Suppressor macrophage treated with lipopolysaccharide for 4 hours (primary cell): ENCODE data around the gene CCL25.
"Not testable (repeated sequence)": the region's sequence is repeated elsewhere in the genome, so short reads cannot be mapped to it uniquely, and the experiment has no call there.

Experiments
- DNase-seq: peaks from one replicate; pipeline ENCODE4 v3.0.0-alpha.2; 2020

CCL25 gene

DNA sequence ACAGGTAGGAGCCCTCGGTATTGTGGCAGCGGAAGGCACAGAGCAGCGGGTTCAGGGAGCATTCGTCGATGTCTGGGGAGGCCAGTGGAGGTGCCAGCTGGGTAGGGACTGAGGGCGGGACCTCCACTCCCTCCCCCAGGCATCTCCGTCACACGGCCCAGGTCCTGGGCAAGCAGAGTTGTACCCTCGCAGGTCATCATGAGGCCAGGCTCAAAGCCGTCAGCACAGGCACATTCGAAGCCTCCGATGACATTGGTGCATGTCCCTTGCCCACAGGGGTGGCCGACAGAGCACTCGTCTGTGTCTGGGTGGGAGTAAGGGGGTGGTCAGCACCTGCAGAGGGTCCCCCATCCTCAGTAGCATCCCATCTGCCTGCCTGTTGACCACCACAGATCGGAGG, 35.3 kb downstream of the CCL25 start:
- no peak for DNase-seq

DNA sequence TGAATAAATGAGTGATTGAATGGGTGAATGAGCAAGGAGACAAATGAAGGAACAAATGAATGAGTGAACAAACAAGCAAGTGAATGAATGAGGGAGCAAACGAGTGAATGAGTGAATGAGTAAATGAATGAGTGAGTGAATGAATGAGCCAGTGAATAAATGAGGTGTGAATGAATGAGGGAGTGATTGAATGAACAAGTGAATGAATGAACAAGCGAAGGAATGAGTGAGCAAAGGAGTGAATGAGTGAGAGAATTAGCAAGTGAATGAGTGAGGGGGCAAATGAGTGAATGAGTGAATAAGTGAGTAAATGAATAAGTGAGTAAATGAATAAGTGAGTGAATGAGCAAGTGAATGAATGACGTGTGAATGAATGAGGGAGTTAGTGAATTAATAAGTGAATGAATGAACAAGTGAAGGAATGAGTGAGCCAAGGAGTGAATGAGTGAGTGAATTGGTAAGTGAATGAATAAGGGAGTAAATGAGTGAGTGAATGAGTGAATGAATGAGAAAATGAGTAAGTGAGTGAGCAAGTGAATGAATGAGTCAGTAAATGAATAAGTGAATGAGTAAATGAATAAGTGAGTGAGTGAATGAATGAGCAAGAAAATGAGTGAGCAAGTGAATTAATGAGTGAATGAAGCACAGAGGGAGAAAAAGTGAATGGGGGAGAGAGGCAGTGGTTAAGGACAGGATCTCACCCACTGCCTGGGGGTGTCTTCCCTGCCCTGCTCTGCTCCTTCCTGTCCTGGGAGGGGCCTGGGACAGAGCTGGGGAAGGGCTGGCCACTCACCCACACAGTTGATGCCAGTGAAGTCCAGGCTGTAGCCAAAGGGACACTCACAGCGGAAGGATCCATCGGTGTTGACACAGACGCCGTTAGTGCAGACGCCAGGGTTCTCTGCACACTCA, 36.4 kb downstream of the CCL25 start:
- no peak for DNase-seq

DNA sequence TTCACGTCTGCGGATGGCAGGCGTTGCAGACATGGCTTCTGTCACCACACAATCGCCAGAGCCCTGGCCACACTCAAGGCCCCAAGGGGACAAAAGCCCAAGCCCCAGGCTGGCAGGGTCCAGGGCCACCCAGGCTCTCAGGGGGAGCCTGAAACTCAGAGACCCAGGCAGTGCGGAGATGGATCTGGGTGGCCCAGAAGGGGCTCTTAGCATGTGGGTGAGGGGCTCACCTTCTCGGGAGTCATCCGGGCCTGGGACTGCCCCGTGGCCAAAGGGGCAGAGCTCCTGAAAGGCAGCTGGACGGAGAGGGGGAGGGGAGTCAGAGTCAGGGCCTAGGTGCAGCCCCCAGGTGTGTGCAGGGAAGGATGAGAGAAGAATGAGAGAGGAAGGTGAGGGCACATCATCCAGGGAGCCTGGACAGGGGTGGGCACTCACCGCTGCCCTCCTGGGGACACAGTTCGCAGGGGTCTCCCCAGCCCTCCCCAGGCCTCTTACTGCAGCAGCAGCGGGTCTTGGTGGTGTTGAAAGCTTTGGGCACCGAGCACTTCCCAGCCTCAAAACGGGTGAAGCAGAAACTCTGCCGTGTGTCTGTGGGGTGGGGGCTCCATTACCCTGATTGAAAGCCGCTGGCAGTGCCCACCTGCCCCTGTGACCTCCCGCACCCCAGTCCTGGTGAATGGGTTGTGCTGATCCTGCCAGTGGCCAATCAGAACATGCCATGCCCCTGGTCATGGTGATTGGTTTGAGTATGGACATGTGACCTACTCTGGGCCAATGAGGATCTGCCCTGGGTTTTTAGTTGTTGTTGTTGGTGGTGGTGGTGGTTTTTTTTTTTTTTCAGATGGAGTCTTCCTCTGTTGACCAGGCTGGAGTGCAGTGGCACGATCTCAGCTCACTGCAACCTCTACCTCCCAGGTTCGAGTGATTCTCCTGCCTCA, 37.4 kb downstream of the CCL25 start:
- DNase-seq: no peak

DNA sequence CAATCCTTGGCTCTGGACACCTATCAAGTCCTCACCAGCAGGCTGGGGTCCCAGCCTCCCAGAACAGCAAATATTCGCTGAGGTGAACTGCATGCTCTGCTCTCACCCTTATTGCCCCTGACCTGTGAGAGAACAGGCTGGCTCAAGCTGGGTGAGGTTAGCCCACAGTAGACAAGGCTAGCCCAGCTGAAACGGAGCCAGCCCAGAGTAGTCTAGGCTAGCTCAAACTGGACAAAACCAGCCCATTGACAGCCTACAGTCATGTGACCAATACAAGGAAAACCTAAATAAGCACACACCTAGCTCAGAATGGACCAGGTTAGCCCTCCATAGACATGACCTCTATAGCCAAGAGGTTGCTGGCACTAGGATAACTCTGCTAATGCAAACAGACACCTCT, 38.4 kb downstream of the CCL25 start:
- DNase-seq: no peak

DNA sequence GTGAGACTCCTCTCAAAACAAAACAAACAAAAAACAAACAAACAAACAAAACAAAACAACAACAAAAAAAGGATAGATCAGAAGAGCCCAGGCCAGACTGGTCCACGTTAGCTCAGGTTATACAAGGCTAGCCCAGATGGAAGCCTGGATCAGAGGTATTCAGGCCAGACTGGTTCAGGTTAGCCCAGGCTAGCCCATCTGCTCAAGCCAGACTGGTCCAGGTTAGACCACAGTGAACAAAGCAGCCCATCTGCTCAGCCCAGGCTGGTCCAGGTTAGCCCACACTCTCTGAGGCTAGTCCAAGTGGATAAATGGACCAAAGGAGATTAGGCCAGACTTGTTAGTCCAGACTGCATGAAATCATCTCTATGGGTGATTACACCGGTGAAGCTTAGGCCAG, 41.2 kb downstream of the CCL25 start:
- no peak for DNase-seq

DNA sequence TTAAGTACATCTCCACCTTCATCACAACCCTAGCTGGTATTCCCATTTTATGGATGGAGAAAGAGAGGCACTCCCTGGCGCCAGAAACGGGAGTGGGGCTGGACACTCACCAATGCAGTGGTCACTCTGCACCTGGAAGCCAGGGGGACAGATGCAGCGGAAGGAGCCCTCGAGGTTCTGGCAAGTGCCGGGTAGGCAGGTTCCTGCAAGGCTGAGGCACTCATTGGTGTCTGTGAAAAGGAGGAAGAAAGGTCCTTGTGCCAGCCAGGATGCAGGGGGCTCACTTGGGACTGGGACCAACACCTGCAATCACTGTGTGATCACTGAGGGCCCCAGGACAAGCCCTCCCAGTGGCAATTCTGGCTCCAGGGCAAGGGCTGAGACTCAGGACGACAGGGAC, 41.8 kb downstream of the CCL25 start:
- DNase-seq: no peak

DNA sequence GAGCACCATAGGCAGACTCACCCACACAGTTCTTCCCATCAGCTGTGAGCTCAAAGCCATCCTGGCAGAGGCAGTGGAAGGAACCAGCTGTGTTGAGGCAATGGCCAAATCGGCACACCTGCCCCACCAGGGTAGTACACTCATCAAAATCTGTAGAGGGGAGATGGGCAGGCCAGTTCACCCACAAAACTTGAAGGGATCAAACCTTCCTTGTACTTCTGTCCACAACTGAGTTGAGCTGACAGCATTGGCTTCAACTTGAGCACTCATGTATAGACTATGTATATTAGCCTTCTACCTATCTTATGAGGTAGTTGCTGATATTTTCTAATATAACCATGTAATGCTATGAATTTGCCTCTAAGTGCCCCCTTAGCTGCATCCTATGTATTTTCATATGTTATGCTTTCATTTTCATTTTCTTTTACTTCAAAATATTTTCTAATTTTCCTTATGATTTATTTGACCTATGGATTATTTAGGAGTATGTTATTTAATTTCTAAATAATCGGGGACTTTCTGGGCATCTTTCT, 42.9 kb downstream of the CCL25 start:
- DNase-seq: no peak

DNA sequence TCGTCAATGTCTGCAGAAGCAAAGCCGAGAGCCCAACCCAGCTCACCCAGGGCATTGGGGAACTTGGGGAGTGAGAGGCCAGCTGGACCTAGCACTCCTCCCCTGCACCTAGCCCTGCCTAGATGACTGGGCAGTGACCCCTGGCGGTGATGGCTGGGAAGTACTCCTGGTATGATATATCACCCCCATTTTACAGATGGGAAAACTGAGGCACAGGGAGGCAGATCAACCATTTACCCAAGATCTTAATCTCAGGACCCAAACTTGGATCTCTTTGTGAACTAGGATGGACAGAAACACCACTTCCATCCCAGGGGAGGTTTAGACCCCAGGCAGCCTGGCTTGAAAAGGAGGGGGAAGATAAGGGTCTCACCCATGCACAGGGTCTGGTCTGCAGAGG, 43.5 kb downstream of the CCL25 start:
- DNase-seq: no peak

DNA sequence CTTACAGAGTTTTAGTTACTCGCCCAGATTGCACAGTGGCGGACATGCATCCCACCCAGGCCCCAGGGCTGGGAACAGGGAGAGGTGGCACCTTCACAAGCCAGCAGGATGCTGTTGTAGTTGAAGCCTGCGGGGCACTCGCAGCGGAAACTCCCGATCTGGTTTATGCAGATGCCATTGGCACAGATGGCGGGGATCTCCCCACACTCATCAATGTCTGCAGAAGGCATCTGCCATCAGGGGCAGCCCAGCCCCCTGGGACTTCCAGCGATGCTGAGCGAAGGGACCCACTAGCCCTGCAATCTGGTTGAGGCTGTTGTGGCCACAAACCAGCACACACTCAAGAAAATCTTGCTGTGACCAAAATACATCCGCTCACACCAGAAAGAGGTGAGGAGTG, 44.6 kb downstream of the CCL25 start:
- DNase-seq: no peak

DNA sequence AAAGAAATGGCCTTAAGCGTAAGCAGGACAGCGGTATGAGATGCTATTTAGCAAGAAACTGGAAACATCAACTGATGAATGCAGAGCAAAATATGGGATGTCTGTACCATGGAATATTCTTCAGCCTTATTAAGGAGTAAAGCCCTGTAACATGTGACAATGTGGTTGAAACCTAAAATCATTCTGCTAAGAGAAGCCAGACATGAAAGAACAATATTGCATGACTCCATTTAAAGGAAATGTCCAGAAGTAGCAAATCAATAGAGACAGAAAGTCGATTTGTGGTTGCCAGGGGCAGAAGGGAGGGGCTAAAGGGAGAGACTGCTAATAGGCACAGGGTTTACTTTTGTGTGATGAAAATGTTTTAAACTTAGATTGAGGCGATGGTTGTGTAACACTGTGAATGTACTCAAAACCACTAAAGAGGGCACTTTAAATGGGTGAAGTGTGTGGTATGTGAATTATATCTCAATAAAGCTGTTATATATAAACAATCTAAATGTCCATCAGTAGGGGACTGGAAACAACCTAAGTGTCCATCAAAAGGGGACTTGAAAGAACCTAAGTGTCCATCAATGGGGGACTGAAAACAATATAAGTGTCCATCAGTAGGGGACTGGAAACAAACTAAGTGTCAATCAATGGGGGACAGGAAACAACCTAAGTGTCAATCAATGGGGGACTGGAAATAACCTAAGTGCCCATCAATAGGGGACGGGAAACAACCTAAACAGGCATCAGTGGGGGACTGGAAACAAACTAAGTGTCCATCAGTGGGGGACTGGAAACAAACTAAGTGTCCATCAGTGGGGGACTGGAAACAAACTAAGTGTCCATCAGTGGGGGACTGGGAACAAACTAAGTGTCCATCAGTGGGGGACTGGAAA, 45.4 kb downstream of the CCL25 start:
- no peak for DNase-seq

DNA sequence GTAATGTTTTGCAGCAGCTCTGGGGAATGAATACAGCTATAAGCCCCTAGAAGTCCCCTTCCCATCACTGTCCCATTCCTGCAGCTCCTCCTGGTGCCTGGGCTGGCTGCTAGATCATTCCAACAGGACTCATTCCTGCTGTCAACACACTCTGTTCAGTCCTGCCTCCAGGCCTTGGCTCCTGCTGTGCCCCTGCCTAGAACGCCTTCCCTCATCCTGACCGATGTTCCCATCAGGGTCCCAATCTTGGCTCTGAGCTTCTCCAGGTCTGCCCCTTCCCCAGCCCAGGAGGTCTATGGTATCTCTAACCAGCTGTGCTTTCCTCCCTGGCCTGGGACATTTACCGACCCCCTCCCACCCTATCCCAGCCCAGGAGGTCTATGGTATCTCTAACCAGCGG, 48.8 kb downstream of the CCL25 start:
- DNase-seq: no peak

DNA sequence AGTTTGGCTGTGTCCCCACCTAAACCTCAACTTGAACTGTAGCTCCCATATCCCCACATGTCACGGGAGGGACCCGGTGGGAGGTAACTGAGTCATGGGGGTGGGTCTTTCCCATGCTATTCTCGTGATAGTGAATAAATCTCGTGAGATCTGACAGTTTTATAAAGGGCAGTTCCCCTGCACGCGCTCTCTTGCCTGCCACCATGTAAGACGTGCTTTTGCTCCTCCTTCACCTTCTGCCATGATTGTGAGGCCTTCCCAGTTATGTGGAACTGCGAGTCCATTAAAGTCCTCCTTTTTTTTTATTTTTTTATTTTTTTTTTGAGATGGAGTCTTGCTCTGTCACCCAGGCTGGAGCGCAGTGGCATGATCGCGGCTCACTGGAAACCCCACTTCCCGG, 49.4 kb downstream of the CCL25 start:
- DNase-seq: not testable (repeated sequence)

DNA sequence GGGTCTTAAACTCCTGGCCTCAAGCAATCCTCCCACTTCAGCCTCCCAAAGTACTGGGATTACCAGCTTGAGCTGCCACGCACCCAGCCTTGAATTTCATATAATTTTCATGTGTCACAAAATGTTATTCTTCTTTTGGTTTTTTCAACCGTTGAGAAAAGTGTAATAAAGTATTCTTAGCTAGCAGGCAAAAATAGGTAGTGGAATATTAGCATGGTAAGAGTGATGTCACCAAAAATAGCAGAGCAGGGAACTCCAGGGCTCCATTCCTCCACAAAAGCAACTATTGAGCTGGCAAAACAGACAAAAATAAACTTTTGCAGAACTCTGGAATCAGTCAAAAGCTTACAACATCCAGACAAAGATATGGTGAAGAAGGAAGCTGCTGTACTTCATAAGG, 52.9 kb downstream of the CCL25 start:
- no peak for DNase-seq

DNA sequence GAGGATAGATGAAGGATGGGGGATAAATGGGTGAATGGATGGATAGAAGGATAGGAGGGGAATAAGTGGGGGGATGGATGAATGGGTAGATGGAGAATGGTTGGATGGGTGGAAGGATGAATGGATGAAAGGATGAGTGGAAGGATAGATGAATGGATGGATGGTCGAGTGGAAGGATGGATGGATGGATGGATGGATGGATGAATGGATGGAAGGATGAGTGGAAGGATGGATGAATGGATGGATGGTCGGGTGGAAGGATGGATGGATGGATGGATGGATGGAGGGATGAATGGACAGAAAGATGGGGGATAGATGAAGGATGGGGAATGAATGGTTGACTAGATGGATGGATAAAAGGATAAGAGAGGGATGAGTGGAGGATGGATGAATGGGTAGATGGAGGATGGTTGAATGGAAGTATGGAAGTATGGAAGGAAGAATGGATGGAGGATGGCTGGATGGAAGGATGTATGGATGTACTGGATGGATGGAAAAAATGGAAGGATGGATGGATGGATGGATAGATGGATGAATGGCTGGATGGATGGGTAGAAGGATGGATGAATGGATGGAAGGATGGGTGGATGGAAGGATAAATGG, 54.8 kb downstream of the CCL25 start:
- DNase-seq: no peak

DNA sequence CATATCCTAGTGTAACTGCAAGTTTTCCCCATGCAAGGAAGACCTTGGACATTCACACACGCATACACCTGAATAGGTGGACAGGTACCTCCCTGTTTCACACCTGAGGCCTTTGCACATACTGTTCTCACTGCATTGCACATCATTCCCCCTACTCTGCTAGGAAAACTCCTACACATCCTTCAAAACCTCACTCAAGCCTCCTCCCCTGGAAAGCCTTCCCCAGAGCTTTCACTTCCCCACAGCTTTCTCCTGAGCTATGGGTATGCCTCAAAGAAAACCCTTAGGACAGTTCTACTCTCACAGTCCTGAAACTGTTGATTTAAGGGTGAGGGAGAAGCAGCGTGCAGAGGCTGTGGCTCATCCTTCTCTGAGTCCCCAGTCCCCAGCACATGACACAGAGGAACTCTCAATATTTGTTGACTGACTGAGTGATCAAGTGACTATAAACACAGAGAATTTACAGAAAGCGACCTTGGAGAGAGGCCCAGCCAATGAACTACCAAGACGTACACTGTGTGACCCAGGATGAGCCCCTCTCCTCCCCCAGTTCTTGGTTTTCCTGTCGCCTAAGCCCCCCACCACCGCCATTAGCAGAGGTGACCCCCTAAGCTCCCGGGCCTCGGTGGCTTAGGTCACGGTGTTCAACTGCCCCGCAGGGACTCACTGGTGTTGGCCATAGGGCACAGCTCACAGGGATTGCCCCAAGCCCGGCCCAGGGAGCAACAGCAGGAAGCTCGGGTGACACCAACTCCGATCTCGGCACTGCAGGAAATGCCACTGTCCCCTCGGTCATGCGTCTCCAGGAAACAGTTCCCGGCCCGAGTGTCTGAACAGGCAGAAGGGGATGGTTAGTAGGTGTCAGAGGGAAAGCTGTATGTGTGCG, 56.2 kb downstream of the CCL25 start:
- no peak for DNase-seq

DNA sequence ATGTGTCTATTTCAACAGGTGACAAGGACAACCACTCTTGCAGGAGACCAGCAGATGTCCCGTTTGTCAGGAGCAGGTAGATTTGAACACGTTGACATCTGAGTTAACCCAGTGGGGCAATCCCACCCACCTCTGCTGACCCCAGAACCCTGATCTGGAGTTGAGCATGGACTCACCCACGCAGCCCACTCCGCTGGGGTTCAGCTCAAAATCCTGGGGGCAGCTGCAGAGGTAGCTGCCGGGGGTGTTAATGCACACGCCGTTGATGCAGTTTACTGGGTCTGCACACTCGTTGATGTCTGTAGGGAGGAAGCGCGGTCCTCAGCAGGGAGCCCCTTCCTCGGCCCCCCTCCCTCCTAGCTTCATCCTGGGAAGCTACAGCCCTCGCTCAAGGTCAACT, 56.9 kb downstream of the CCL25 start:
- no peak for DNase-seq

DNA sequence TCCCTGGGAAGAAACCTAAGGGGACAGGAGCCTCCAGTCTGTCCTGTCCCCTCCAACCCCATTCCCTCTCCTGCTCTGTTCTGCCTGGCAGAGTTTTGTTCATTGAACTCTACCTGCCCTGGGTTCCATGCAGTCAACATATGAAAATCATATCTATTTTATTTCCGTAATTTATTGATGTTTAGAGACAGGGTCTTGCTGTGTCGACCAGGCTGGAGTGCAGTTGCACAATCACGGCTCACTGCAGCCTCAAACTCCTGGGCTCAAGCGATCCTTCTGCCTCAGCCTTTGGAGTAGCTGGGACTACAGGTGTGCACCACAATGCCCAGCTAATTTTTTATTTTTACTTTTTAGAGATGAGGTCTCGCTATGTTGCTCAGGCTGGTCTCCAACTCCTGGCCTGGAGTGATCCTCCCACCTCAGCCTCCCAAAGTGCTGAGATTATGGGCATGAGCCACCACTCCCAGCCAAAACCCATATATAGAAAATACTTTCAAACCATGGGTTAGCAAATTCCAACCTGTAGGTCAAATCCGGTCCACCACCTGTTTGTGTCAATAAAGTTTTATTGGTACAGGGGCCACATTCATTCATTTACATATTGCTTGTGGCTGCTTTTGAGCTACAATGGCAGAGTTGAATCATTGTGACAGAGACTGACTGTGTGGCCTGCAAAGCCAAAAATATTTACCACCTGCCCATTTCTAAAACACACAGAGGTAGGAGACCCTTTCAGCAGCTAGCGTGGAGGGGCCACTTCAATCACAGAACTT, 57.5 kb downstream of the CCL25 start:
- DNase-seq: no peak

DNA sequence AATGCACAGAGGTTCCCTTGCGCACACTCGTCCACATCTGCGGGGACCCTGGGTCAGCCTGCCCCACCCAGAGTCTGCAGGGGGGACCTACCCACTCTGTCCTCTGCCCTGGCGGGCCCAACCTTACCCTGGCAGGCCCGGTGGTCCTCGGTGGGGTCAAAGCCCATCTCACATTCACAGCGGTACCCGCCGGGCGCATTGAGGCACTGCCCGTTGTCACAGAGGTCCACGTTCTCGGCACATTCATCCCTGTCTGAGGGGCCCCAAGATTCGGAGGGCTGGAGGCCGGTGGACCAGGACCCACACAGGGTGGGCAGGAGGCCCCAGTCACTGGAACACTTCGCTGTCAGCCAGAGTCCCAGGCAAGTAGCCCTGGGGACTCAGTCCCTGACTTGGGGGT, 58.4 kb downstream of the CCL25 start:
- DNase-seq: no peak

DNA sequence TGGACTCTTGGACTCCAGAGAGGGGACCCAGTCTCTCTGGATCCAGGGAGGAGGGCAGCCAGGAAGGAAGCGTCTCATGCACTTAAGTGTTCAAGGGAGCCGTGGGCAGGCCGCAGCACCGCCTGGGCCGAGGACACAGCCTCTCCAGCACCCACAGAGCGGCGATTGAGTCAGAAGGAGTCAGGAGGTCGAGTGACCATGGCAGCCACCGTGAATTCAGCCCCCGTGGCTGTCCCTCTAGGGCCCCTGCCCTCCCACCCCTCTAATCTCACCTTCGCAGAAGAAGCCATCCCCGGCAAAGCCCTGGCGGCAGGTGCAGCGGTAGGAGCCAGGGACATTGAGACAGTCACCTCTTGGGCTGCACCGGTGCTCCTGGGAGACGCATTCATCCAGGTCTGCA, 58.8 kb downstream of the CCL25 start:
- no peak for DNase-seq
